PC-3 (cell line): ENCODE data around the gene SV2C. TPM values are rescaled to one million over a fixed set of nuclear protein-coding genes. Genes with fewer than 3 reads are reported as not detected.

Source experiments
- ATAC-seq: fragments of 200-7000 bp; cut with Tn5 transposase; 2 replicates; pipeline ENCODE4 v1.9.1; 2020; ENCODE audit warnings: mild to moderate bottlenecking, moderate library complexity
- BruUV-seq: library from RNA; stranded (reverse); fragments of 400-500 nt; replicated peaks from 2 replicates; lab custom pipeline; 2021; lab: Mats Ljungman, UMichigan
- CTCF ChIA-PET: fragments of 300-600 bp; sonication (Branson Sonifier 250); formaldehyde crosslinking; loops from one replicate; lab custom pipeline; 2022; ENCODE audit warnings: antibody characterized with exemption; lab: Charles Lee
- POLR2A ChIA-PET: fragments of 300-600 bp; sonication (Branson Sonifier 250); formaldehyde crosslinking; loops from one replicate; lab custom pipeline; 2022; ENCODE audit warnings: antibody characterized with exemption; ENCODE audit not compliant: unreplicated experiment; lab: Charles Lee
- DNase-seq: peaks from one replicate; pipeline ENCODE4 v3.0.0-alpha.2; 2015
- H2AFZ ChIP-seq: fragments of 300-600 bp; sonication (generic); 2 replicates; pipeline ENCODE4 v1.6.0; 2016; ENCODE audit warnings: antibody characterized with exemption, low read length
- H3F3A ChIP-seq: fragments of 300-600 bp; sonication (generic); one replicate; pipeline ENCODE4 v1.6.0; 2017; ENCODE audit warnings: antibody characterized with exemption, low read length, control low read depth, mild to moderate bottlenecking; ENCODE audit not compliant: unreplicated experiment
- H3K27ac ChIP-seq: fragments of 300-600 bp; sonication (generic); 2 replicates; pipeline ENCODE4 v1.5.1; 2016; ENCODE audit warnings: mild to moderate bottlenecking, low read length
- H3K27me3 ChIP-seq: fragments of 300-600 bp; sonication (generic); 2 replicates; pipeline ENCODE4 v1.6.1; 2016; ENCODE audit warnings: low read length, mixed read lengths
- H3K36me3 ChIP-seq: fragments of 300-600 bp; sonication (generic); 2 replicates; pipeline ENCODE4 v1.6.1; 2016; ENCODE audit warnings: low read depth, mixed run types, low read length, mixed read lengths
- H3K4me1 ChIP-seq: fragments of 300-600 bp; sonication (generic); 2 replicates; pipeline ENCODE4 v1.5.1; 2016; ENCODE audit warnings: low read length; ENCODE audit not compliant: insufficient read depth
- H3K4me2 ChIP-seq: fragments of 300-600 bp; sonication (generic); 2 replicates; pipeline ENCODE4 v1.6.0; 2016; ENCODE audit warnings: low read length
- H3K4me3 ChIP-seq: fragments of 300-600 bp; sonication (generic); 2 replicates; pipeline ENCODE4 v1.5.1; 2016; ENCODE audit warnings: mild to moderate bottlenecking, low read length, mixed read lengths
- H3K79me2 ChIP-seq: fragments of 300-600 bp; sonication (generic); 2 replicates; pipeline ENCODE4 v1.6.1; 2017; ENCODE audit warnings: low read length, mixed read lengths
- H3K9ac ChIP-seq: fragments of 300-600 bp; sonication (generic); 2 replicates; pipeline ENCODE4 v1.6.0; 2016; ENCODE audit warnings: mild to moderate bottlenecking, low read length
- H3K9me2 ChIP-seq: fragments of 300-600 bp; sonication (generic); replicated peaks from 2 replicates; pipeline ENCODE4 v1.6.1; 2016; ENCODE audit warnings: mixed run types, low read length, mixed read lengths
- H3K9me3 ChIP-seq: fragments of 300-600 bp; sonication (generic); 2 replicates; pipeline ENCODE4 v1.6.1; 2016; ENCODE audit warnings: low read length, mixed read lengths
- H4K20me1 ChIP-seq: fragments of 300-600 bp; sonication (generic); 2 replicates; pipeline ENCODE4 v1.6.1; 2016; ENCODE audit warnings: low read length, mixed read lengths
- EZH2 ChIP-seq: fragments of 300-600 bp; sonication (generic); IDR thresholded peaks from one replicate; pipeline ENCODE4 v1.6.1; 2017; ENCODE audit warnings: antibody characterized with exemption, mild to moderate bottlenecking, low read length; ENCODE audit not compliant: unreplicated experiment
- EZH2phosphoT487 ChIP-seq: fragments of 300-600 bp; sonication (generic); IDR thresholded peaks from 2 replicates; pipeline ENCODE4 v1.6.1; 2018; ENCODE audit warnings: mild to moderate bottlenecking, antibody characterized with exemption, low read length, borderline replicate concordance
- intact Hi-C: fragments of 100-400 bp; cut with micrococcal nuclease; formaldehyde crosslinking; loops from 2 replicates; pipeline ENCODE4 v1.9.0; 2023
- total RNA-seq: library from RNA; depleted of rRNA; stranded (reverse); fragments of >200 nt; gene quantifications from 2 replicates; pipeline ENCODE4 v1.2.3, GENCODE V29; 2014
- TF ChIP-seq, protein P1 (sequence below): fragments of 300-600 bp; sonication (generic); conservative IDR thresholded peaks from 2 replicates; pipeline ENCODE4 v1.5.1; 2017; ENCODE audit warnings: antibody characterized with exemption, low read depth, mild to moderate bottlenecking, low read length

SV2C gene
- total RNA-seq, 1 experiment from 2014 or later: not detected

DNA sequence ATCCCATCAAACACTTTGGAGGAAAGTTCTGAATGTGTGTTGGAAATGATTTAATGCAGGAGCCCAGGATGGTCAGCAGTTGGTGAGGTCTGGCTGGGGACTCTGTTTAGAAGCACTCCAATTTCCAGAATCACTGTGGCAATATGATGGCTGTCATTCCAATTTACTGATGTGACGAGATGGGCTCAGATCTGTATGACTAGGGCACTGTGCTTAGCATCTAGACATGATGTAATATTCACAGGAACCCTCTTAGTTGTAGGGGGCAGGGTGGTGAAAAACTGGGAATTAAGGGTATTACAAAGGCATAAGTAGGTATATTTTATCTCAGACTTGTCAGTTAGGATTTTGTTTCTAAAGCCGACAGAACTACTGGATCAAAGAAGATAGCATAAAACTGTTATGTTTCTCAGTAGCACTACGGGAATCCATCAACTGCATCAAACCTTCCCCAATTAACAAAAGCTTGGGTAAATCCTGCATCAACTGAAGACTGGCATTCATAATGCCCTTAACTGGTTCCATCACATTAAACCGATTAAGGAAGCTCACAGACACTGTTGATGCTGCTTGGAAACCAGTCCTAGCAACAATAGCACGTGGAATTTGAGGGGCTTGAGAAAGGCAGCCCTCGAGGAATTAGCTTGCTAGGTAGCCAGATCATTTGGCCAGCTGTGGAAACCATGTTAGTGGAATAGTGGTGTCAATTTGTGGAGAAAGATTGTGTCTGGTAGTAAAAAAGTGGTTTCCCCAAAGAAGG lies 86.1 kb downstream of the SV2C start:
- Histone ChIP-seq H3K9me2 (no peaks in the 10 kb centered on the region), H3K4me3 (no peak overlapping the region), H3K9me3 (no peaks in the 10 kb centered on the region), H3K9ac (no peak overlapping the region), H3F3A (no peaks in the 10 kb centered on the region), H3K27me3 (no peaks in the 10 kb centered on the region), H3K4me1 (no peaks in the 10 kb centered on the region), H2AFZ (no peak overlapping the region), H4K20me1 (no peaks in the 10 kb centered on the region), H3K36me3 (no peaks in the 10 kb centered on the region), H3K4me2 (no peak overlapping the region), H3K79me2 (no peaks in the 10 kb centered on the region), H3K27ac (no peak overlapping the region)
- CTCF ChIA-PET: no interaction called here
- POLR2A ChIA-PET: no interaction called here
- BruUV-seq: no TSS peak
- no peak for ATAC-seq
- TF ChIP-seq EZH2 (no peak), EZH2phosphoT487 (no peak)
- TF ChIP-seq, protein P1, sequence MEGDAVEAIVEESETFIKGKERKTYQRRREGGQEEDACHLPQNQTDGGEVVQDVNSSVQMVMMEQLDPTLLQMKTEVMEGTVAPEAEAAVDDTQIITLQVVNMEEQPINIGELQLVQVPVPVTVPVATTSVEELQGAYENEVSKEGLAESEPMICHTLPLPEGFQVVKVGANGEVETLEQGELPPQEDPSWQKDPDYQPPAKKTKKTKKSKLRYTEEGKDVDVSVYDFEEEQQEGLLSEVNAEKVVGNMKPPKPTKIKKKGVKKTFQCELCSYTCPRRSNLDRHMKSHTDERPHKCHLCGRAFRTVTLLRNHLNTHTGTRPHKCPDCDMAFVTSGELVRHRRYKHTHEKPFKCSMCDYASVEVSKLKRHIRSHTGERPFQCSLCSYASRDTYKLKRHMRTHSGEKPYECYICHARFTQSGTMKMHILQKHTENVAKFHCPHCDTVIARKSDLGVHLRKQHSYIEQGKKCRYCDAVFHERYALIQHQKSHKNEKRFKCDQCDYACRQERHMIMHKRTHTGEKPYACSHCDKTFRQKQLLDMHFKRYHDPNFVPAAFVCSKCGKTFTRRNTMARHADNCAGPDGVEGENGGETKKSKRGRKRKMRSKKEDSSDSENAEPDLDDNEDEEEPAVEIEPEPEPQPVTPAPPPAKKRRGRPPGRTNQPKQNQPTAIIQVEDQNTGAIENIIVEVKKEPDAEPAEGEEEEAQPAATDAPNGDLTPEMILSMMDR: no peak
- intact Hi-C loops: no loop called here
- no peak for DNase-seq

DNA sequence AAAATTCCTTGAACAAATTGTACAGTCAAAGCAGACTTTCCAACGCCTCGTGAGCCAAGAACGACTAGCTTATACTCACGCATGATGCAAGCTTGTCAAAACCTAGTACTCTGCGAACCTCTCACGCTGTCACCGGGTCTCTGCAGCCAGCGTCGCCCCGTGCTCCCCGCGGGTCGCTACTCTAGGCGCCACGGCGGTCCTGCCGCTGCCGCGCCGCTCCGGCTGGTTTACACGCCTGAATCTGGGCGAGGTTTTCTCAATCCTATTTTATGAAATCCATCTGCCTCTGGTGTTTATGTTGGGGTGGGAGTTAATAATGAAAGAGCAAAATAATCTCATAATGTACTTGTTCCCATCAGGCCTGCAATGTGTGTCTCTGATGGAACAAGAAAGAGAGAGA lies 90.9 kb downstream of the SV2C start:
- Histone ChIP-seq H4K20me1 (no peaks in the 10 kb centered on the region), H3K4me2 (no peak overlapping the region), H3K79me2 (no peaks in the 10 kb centered on the region), H3K4me3 (no peak overlapping the region), H3K9me2 (no peaks in the 10 kb centered on the region), H3K9ac (no peak overlapping the region), H2AFZ (no peak overlapping the region), H3F3A (no peaks in the 10 kb centered on the region), H3K4me1 (no peaks in the 10 kb centered on the region), H3K27me3 (0 out of 2 replicates have a peak, but pooled peaks cover 5% of the 10 kb centered on the region), H3K9me3 (no peaks in the 10 kb centered on the region), H3K27ac (no peak overlapping the region), H3K36me3 (no peaks in the 10 kb centered on the region)
- POLR2A ChIA-PET: no interaction called here
- BruUV-seq: no TSS peak
- TF ChIP-seq EZH2phosphoT487: no peak
- no peak for TF ChIP-seq EZH2
- TF ChIP-seq, protein P1: no peak
- ATAC-seq (no peak), DNase-seq (no peak)
- intact Hi-C loops: loop anchor here (2.0 kb wide), 1 partner anchor 439 kb away; no protein-coding TSS in a partner anchor
- CTCF ChIA-PET: no interaction called here
